Left colon (tissue), 2 donors: Measurements from ENCODE around the gene PLCL2. TPM values are rescaled to one million over a fixed set of nuclear protein-coding genes. Genes with fewer than 3 reads are reported as not detected.
A peak's percentile ranks its signal among the peaks of the same experiment; 100 is the strongest.

Experiments used
- ATAC-seq: fragments of 200-7000 bp; cut with Tn5 transposase; one replicate; pipeline ENCODE4 v1.9.1; 2020; ENCODE audit warnings: mild to moderate bottlenecking, moderate library complexity
- DNase-seq, 2 donors: peaks; one replicate each; pipeline ENCODE4 v3.0.0-alpha.2; 2020
- intact Hi-C, 2 donors: fragments of 100-400 bp; cut with DNase I in 1 of 2; cut with micrococcal nuclease in 1 of 2; formaldehyde crosslinking; loops; one replicate each; pipeline versions ENCODE4 v1.11.2 to v1.14.0; 2022; cut with DNase I, micrococcal nuclease
- total RNA-seq, 2 donors: library from RNA; stranded (reverse); fragmentation: NEBNext Ultra II Directional; extraction: Animal tissue kit (Norgen Biotek cat#: 25700); gene quantifications; one replicate each; pipeline ENCODE4 v1.2.1, GENCODE V29; 2021
- donor health status: DM: no; HTN: no; CAD: no.
- donor health status: DM: yes; HTN: yes; CAD: no.

PLCL2 gene
- total RNA-seq, 2 donors from 2014 or later, result 15.3 to 28.7 TPM

DNA sequence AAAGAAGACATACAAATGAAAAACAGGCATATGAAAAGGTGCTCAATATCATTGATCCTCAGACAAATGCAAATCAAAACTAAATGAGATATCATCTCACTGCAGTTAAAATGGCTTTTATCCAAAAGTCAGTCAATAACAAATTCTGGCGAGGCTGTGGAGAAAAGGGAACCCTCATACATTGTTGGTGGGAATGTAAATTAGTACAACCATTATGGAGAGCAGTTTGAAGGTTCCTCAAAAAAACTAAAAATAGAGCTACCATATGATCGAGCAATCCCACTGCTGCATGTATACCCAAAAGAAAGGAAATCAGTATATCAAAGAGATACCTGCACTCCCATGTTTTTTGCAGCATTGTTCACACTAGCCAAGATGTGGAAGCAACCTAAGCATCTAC is 165.8 kb downstream of the PLCL2 start:
- intact Hi-C loops, result no loop called here
- ATAC-seq (no peak), DNase-seq (no peak)

DNA sequence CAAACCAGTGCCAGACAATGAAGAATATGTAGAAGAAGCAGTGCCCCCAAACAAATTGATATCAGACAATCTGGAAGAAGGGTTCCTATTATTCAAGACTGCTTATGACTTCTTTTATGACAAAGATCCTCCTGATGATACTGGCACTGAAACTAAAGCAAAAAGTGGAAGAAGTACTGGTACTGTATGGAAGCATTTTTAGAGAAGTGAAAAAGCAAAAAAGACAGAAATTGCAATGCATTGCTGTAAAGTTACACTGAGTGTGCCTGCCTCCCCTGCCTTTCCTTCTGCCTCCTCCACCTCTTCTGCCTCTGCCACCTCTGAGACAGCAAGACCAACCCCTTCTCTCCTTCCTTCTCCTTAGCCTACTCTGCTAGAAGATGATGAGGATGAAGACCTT is 167.6 kb downstream of the PLCL2 start:
- ATAC-seq, result no peak
- intact Hi-C loops, result no loop called here
- no peak for DNase-seq

DNA sequence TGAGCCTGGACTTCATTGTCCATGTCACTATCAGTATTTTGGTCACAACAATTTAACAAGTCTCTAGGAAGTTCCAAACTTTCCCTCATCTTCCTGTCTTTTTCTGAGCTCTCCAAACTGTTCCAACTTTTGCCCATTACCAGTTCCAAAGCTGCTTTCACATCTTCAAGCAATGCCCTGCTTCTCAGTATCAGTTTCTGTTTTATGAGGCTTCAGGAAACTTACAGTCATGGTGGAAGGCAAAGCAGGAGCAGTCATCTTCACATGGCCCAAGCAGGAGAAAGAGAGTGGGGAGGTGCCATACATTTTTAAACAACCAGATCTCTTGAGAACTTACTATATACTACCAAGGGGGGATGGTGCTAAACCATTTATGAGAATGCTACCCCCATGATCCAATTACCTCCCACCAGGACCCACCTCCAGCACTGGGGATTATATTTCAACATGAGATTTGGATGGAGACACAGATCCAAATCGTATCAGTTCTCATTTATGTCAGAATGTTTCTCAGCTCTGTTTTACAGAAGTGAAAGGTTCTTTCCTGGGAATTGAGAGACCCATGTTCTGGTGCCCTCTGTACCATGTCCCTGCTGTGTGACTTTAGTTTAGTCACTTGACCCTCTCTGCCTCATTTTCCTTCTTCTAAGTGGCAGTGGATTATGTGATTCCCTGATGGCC is 169.7 kb downstream of the PLCL2 start:
- no peak for ATAC-seq
- intact Hi-C loops, result no loop called here
- DNase-seq, result no peak

DNA sequence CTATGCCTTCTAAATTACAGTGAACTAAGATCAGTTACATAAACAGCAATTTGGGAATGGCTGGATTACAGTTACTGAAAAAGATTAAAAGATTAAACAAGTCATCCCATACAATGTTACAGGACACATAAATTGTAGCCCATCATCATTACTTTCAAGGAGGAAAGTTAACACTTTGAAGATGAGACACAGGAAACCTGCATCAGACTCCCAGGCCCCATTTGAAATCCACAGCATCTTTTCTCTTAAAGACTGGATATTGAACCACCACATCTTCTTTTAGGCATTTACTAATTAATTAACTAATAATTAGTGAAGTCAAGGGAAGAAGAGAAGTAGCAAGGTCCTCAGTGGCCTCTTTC is 170.2 kb downstream of the PLCL2 start:
- DNase-seq, result no peak
- intact Hi-C loops, result no loop called here
- ATAC-seq, result no peak

DNA sequence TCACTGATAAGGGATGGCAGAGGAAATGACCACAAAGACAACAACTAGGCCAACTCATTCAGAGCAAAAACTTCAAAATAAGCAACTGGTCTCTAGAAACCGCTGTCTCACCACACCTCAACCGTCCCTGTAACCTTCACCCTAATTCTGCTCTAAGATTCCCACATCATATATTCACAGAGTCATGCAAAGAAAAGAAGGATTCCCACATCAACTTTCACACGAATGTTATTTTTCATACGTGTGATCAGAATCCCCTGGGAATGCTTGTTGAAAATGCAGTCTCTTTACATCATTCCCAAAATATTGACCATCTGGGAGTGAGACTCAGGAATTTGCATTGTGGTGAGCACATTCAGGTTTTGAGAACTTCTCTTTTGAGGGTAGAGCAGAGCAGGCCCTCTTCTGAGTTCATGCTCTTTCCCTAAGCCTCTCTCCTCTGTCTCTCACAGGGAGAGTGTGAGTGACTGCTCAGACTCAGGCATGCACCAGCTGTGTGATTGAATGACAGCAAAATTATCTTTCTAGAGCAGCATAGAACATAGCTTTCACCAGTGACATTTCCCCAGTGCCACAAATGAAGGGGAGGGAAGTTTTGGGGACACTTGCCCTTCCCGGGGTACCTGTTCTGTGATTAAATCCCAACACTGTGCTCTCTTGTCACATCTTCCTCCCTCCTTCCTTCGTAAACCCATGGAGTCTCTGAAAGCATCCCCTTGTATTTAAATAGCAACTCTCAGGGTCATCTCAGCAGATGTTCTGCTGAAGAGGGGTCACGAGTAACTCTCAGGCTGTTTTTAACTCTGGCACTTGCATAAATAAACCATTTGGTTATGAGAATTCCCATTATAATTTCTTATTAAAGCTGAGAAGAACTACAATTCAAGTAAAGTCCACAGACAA is 170.9 kb downstream of the PLCL2 start:
- DNase-seq (no peak), ATAC-seq (no peak)
- intact Hi-C loops, result no loop called here

DNA sequence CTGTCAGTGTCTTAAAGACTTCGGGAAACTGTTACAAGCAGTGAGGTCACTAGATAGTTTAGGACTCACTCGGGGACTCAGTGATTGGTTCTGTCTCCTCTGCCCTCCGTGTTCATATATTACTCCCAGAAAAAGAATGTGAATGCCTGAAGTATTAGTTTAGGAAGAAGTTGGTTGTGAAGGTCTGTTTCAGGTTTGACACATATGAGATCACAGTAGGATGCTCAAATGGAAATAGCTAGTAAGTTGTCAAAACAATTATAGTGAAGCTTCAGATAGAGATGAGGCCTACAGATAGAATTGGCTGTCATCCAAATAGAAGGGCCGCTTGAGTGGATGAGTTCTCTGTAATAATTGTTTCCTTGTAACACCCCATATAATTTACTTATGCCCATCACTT is 172.6 kb downstream of the PLCL2 start:
- ATAC-seq (no peak), DNase-seq (no peak)
- intact Hi-C loops, result no loop called here

DNA sequence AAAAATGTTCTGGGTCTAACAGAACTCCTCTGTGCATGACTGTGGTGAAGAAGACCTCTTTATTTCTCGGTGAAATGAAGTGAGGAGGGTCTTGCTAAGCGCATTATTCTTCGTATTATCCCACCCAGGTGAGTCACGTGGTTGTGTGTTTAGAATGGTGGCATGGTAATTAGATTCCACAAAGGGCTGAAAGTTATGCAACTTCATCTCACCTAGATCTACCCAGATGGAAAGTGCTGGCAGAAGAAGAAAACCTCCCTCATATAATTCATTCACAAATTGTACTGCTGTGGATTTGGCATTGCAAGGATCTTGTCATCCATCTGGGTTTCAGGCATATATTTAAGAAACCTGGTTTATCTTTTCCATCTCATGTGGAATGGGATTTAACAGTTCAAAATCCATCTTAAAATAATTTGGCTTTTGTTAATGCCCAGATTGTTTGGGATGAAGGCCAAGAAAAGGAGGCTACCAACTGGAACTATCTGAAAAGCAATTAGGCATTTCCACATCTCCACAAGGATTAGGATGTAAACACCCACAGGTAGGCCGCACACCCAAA is 175.3 kb downstream of the PLCL2 start:
- intact Hi-C loops, result no loop called here
- DNase-seq (no peak), ATAC-seq (no peak)

DNA sequence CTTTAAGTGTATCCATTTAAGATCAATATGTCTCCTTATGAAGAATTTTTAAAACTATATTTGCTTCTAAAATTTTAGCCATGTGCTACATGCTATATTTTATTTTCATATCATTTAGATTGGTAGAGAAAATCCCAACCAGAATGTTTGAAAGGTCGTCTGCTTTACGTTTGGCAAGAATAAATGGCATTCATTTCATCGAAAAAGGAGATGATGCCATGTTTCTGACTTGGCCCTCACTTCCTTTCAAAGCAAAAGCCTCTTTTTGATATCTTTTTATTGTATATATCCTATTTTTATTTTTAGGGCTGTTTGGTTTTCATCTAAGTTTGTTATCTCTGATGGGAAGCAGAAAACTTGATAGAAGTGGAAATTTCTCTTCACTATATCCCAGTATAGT is 176.2 kb downstream of the PLCL2 start:
- intact Hi-C loops, result no loop called here
- no peak for ATAC-seq
- no peak for DNase-seq

DNA sequence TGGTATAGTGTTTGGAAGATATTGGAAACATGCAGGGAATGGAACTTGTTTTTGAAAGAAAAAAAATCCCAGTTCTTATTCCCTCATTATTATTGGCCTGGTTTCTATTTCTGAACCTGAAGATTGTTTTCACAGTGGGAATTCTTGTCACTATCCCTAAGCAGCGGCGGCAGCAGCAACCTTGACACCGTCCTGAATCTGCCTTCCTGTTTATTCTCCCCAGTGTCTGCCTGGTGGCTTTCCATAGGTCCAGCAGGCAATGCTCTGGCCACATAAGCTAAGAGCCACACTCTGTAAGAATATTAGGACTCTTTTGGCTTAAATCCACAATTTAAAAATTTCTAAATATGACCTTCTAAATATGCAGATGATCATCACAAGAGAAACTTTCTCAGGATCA is 178.0 kb downstream of the PLCL2 start:
- intact Hi-C loops, result no loop called here
- ATAC-seq (no peak), DNase-seq (no peak)

DNA sequence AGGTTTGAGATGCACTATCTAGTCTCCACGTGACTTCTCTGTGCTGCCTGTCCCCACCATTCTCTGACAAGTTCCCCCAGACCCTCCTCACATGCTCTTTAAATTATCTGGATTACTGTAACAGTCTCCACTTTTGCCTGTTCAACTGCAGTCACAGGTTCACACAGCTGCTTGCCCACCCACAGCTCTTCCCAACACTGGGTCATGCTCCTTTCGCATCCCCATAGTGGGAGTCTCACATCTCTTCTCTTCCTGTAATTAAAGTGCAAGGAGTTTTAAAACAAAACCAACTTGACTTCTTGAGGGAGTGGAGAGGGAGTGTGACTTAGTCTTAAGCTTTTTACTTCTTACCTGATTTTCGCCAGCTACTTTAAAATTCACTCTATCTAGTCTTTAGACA is 178.8 kb downstream of the PLCL2 start:
- no peak for DNase-seq
- intact Hi-C loops, result no loop called here
- no peak for ATAC-seq

DNA sequence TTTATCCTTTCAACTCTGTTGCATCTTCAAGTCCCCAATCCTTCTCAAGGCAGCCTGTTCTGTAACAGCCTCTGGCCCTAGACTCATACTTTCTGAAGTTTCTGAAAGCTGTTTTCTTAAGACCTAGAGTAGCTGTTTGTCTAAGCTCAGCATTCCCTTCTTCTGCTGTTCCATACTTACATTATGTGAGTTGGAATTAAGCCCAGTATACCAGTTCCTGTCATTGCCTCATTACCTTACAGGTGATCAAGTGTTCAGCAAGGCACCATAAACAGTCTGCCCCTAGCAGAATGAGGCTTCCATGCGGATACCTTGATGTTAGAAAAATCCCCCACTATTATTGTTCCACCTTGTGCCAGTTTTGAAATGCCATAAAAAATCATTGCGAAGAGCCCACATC is 180.6 kb downstream of the PLCL2 start:
- peak; percentile 83 for ATAC-seq
- intact Hi-C loops, result no loop called here

DNA sequence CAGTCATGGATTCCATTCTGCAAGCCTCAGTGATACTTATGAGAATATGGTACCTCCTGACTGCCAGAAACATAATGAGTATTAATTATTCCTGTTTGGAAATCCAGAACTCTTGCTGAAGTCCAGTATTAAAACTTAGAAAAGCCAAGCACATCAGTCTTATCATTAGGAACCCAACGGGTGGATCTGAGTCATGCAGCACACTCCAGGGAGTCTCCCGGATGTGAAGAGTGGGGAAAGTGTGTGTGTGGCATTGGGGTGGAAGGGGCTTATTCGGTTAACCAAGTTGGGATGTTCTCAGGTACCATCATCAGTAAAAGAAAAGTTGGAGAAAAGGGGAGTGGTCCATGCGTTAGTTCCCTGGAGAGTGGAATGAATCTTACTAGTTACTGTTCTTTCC is 181.1 kb downstream of the PLCL2 start:
- no peak for DNase-seq
- ATAC-seq, result no peak
- intact Hi-C loops, result no loop called here

More for the DNA sequence above, 180.6 kb downstream of the PLCL2 start:
- DNase-seq, result no peak

DNA sequence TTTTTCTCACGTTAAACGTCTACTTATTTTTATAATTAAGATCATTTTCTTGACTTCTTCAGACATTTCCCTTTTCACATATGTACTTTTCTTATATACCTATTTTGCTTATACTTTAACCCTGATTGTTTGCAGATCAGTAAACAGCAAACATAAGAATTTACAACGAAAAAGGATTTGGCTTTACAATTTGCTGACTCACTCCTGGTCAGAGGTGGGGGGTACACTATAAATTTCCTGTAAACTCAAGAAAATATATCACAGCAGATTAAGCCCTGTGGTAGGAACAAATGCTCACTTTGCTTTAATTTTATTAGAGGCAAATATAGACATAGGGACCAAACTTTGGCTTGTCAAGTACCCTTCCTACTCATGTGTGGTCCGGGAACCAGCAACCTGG is 185.0 kb downstream of the PLCL2 start:
- ATAC-seq (no peak), DNase-seq (no peak)
- intact Hi-C loops, result no loop called here

DNA sequence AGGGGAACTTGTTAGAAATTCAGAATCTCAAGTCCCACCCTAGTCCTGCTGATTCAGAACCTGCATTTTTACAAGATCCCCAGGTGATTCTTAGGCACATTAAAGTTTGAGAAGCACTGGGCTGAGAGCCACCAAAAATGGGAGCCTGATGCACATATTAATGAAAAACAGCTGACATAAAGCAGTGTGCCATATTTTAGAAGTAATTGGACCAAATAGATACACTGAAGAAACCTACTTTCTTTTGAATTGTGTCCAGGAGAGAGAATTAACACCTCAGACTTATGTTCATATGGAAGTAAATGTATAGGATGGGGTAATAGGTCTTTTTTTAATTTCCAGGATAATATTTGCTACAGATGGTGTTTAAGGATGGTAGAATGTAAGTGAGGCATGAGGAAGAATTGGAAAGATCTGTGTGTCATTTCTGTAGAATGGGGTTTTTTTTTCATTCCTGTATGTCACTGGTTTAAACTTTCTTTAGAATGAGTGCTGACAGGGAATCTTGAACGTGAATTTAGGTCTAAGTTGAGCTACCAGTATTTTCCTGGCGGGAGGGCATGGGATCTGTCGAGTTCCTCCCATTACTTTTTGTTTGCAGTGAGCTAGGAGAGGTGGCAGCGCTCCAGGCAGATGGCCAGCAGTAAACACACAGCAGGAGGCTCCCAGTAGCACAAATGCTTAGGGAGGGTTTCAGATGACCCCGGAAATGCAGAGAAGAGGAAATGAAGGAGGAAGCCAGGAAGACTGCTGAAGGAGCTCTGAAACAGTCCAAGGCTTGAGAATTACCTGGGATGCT is 185.6 kb downstream of the PLCL2 start:
- intact Hi-C loops, result no loop called here
- ATAC-seq (peak; percentile 97), DNase-seq (peak; percentile 65 to 72)

DNA sequence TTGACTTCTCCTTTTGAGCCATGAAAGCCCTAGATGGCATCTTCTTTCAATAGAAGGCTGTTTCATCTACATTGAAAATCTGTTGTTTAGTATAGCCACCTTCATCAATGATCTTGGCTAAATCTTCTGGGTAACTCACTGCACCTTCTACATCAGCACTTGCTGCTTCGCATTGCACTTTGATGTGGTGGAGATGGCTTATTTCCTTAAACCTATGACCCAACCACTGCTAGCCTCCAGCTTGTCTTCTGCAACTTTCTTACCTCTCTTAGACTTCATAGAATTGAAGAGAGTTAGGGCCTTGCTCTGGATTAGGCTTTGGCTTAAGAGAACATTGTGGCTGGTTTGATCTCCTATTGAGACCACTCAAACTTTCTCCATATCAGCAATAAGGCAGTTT is 189.8 kb downstream of the PLCL2 start:
- intact Hi-C loops, result no loop called here
- ATAC-seq (no peak), DNase-seq (no peak)

DNA sequence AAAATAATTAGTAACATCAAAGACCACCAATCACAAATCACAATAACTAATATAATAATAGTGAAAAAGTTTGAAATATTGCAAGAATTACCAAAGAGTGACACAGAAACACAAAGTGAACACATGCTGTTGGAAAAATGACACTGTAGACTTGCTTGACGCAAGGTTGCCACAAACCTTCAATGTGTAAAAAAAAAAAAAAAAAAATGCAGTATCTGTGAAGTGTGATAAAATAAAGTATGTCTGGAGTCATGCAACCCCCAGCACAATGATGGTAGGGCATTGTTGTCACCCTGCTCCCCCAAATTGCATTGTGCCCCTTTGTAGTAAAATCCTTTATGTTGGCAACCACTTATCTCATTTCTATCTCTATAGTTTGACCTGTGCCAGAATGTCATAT is 190.6 kb downstream of the PLCL2 start:
- intact Hi-C loops, result no loop called here
- ATAC-seq (no peak), DNase-seq (no peak)

DNA sequence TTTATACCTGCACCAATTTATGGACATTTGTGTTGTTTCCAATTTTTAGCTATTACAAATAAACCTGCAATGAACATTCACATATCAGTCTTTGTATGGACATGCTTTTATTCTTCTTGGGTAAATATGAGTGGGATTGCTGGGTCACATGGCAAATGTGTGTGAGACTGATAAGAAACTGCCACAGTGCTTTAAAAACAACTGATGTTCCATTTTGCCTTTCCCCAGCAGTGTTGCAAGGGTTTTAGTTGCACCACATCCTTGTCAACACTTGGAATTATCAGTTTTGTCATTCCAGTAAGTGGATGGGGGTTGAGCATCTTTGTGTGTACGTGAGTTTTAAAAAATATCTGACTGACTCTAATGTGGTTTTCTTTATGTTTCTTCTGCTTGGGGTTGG is 191.2 kb downstream of the PLCL2 start:
- no peak for ATAC-seq
- DNase-seq, result no peak
- intact Hi-C loops, result no loop called here

DNA sequence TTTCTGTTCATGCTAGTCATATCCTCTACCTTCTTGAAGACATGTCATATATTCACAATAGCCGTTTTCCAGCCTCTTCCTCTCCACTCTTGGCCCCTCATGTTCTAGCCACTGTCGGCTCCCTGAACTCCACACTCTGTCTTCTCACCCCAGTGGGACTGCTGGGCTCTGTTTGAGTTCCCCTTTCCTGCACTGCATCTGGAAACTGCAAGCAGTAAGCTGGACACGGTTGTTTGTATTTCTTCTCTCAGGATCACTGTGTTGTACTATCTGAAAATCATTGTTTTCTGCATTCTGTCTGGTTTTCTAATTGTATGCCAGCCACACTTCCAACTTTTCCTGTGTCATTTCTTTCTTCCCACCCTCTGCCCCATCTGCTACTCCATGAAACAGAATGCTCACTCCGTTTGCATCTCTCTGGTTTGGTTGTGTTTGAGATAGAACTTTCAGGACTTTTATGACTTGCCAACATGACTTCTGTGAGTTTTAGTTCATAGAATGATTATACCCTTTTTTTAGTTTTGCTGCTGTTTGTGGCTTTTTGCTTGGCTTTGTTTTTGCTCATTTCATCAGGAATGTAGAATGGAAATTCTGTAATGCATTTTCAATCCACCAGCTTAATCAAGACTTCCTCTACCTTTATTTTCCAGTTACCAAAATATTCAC is 192.3 kb downstream of the PLCL2 start:
- no peak for ATAC-seq
- intact Hi-C loops, result no loop called here

DNA sequence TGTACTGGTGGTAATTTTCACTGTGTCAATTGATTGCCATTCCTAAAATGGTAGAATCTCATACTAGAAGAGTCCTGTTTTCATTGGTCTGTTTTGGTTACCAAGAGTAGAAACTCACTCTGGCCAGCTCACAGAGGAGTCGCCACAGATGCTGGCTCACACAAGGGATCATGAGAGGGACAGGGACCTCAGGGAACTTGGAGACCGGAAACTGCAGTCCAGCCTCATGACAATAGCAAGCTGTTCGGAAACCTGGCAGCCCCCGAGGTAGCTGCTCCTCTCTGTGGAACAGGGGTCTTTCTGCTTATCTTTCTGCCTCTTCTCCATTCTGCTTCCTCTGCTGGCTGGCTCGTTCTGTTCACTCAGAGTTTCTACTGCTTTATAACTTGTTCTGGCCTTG is 192.9 kb downstream of the PLCL2 start:
- DNase-seq (no peak), ATAC-seq (no peak)
- intact Hi-C loops, result no loop called here

More for the DNA sequence above, 192.3 kb downstream of the PLCL2 start:
- no peak for DNase-seq
